ENCODE results near the gene PRKCE.

Gene PRKCE

DNA sequence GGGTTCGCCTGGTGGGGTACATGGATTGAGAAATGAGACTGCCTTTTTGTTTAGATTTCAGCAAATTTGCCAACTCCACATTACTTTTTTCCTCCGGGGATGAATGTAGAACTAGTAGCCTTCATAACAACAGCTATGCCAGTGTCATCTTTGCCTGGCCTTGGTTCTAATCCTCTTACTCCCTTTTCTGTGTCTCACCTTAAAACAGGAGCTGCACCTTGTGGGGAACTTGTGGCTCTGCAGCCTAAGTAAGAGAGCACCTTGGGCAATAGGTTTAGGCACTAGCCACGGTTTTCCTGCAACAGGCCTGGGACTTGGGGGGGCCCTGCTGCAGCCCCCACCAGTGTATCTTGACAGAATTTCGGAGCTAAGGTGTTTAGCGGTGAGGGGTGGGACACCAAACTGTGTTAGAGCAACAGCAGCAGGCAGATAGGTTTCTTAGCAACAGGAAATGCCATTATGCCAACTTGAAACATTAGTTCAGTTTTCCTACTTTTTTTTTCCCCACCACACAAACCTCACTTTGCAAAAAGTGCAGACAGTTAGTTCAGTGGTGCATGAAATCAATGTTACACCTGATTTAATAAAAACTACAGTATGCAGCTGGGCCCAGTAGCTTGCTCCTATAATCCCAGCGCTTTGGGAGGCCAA lies 173.7 kb downstream of the PRKCE start:
- Histone ChIP-seq H3K36me3 (no peaks in the 10 kb centered on the region), H3K27me3 (no peaks in the 10 kb centered on the region), H3K9me3 (no peaks in the 10 kb centered on the region), H3K27ac (peak overlapping the region in 1 of 2 donors; percentile 56), H3K4me1 (peaks cover 0 to 46% (median 36%) of the 10 kb centered on the region in 4 donors), H3K4me3 (no peak overlapping the region)
- intact Hi-C loops (cut with DNase I; ENCODE audit: low total_unique reads) = no loop called here
- TF ChIP-seq, protein P1, sequence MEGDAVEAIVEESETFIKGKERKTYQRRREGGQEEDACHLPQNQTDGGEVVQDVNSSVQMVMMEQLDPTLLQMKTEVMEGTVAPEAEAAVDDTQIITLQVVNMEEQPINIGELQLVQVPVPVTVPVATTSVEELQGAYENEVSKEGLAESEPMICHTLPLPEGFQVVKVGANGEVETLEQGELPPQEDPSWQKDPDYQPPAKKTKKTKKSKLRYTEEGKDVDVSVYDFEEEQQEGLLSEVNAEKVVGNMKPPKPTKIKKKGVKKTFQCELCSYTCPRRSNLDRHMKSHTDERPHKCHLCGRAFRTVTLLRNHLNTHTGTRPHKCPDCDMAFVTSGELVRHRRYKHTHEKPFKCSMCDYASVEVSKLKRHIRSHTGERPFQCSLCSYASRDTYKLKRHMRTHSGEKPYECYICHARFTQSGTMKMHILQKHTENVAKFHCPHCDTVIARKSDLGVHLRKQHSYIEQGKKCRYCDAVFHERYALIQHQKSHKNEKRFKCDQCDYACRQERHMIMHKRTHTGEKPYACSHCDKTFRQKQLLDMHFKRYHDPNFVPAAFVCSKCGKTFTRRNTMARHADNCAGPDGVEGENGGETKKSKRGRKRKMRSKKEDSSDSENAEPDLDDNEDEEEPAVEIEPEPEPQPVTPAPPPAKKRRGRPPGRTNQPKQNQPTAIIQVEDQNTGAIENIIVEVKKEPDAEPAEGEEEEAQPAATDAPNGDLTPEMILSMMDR (IDR thresholded peaks at IDR 0.05) = no peak
- DNase-seq = no peak

- H3K4me1 ChIP-seq = peaks cover 0 to 41% (median 33%) of the 10 kb centered on the region in 4 donors
- H3K4me3 ChIP-seq = no peak overlapping the region
- TF ChIP-seq, protein P1 (IDR thresholded peaks at IDR 0.05) = no peak
- DNase-seq = no peak
- intact Hi-C loops (cut with DNase I; ENCODE audit: low total_unique reads) = no loop called here
- peaks cover 0 to 9% (median 0%) of the 10 kb centered on the region in 3 donors for H3K9me3 ChIP-seq
- no peaks in the 10 kb centered on the region for H3K36me3 ChIP-seq
- no peaks in the 10 kb centered on the region for H3K27me3 ChIP-seq
- H3K27ac ChIP-seq = no peak overlapping the region
These were observed 175.0 kb downstream of the PRKCE start for GRCh38 chr2:45826460-45826859.

DNA sequence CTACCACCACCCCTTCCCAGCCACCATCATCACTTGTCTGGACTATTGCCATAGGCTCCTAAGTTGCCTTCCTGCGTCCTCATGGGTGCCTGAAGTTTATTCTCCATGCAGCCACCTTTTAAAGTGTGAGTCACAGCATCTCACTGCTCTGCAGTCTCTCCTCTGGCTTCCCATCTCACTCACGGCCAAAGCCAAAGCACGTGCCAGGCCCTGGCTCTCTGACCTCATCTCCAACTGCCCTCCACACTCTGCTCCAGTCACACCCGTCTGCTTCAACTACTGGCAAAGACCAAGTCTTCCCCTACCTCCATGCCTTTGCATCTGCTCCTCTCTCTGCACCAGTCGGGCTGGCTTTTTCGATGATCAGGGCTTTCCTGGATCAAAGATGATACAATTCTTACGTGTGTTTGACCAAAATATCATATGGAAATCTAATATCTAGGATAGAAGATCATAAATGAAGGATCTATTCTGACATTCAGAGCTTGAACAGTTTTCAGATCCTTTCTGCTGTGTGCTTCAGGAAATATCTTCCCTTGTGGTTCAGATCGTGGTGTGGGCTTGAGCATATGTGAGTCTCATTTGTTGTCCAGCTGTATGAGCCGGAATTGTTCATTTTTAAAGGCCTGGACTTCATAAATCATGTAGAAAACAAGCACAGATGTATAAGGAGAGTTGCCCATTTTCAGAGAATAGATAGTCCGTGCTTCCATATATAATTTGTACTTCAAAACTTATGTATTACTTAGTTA lies 175.6 kb downstream of the PRKCE start:
- Histone ChIP-seq H3K9me3 (peaks cover 0 to 9% (median 0%) of the 10 kb centered on the region in 3 donors), H3K27ac (no peak overlapping the region), H3K36me3 (no peaks in the 10 kb centered on the region), H3K27me3 (no peaks in the 10 kb centered on the region), H3K4me1 (peaks cover 0 to 35% (median 27%) of the 10 kb centered on the region in 4 donors), H3K4me3 (no peak overlapping the region)
- intact Hi-C loops (cut with DNase I; ENCODE audit: low total_unique reads) = no loop called here
- peak in 1 of 2 donors; percentile 77 for DNase-seq
- TF ChIP-seq, protein P1 (IDR thresholded peaks at IDR 0.05) = no peak

GRCh38 chr2:45830322-45830721 lies 178.8 kb downstream of the PRKCE start:
- Histone ChIP-seq H3K4me3 (no peak overlapping the region), H3K27me3 (no peaks in the 10 kb centered on the region), H3K9me3 (peaks cover 0 to 9% (median 0%) of the 10 kb centered on the region in 3 donors), H3K36me3 (no peaks in the 10 kb centered on the region), H3K27ac (no peak overlapping the region), H3K4me1 (peaks cover 0 to 4% (median 0%) of the 10 kb centered on the region in 4 donors)
- TF ChIP-seq, protein P1 (IDR thresholded peaks at IDR 0.05) = no peak
- intact Hi-C loops (cut with DNase I; ENCODE audit: low total_unique reads) = no loop called here
- no peak for DNase-seq

- Histone ChIP-seq H3K9me3 (peaks cover 0 to 9% (median 0%) of the 10 kb centered on the region in 3 donors), H3K36me3 (no peaks in the 10 kb centered on the region), H3K27ac (no peak overlapping the region), H3K4me3 (no peak overlapping the region), H3K27me3 (no peaks in the 10 kb centered on the region), H3K4me1 (no peaks in the 10 kb centered on the region)
- no peak for DNase-seq
- TF ChIP-seq, protein P1 (IDR thresholded peaks at IDR 0.05) = no peak
- intact Hi-C loops (cut with DNase I; ENCODE audit: low total_unique reads) = no loop called here
These were observed 182.0 kb downstream of the PRKCE start for GRCh38 chr2:45833301-45833967.
